ENCODE data around the gene ERVK3-1.

The ERVK3-1 gene

DNA sequence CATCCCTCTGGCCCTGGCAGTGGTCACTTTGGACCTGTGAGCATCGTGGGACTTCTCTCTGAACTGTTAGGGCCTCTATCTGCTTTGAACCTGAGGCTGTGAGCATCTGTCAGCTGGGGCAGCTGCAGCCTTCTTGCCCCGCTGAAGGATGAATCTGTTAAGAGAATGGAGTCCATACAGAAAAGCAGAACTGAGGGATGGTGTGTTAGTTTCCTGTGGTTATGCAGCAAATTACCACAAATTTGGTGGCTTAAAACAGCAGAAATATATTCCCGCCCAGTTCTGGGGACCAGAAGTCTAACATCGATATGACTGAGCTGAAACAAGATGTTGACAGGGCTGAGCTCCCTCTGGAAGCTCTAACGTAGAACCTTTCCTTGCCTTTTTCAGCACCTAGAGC, 59.0 kb downstream of the ERVK3-1 start:
- no peak for DNase-seq (ENCODE audit: low read depth)
